HEK293T (cell line): ENCODE data around the gene YY1.

Experiments
- ARNT ChIP-seq: fragments of 450-650 bp; IDR thresholded peaks from 2 replicates; pipeline ENCODE4 v1.6.1; 2017; ENCODE audit warnings: mild to moderate bottlenecking
- BHLHE40 ChIP-seq: fragments of 450-650 bp; IDR thresholded peaks from 2 replicates; pipeline ENCODE4 v1.6.1; 2016; ENCODE audit warnings: mild to moderate bottlenecking, moderate library complexity, borderline replicate concordance
- CTBP1 ChIP-seq: fragments of 450-650 bp; IDR thresholded peaks from 2 replicates; pipeline ENCODE4 v1.6.1; 2016; ENCODE audit warnings: borderline replicate concordance
- ELF4 ChIP-seq: fragments of 450-650 bp; IDR thresholded peaks from 2 replicates; pipeline ENCODE4 v1.6.1; 2017; ENCODE audit warnings: antibody characterized with exemption
- FOXA1 ChIP-seq: fragments of 450-650 bp; IDR thresholded peaks from 2 replicates; pipeline ENCODE4 v1.6.1; 2016; ENCODE audit warnings: mild to moderate bottlenecking
- FOXK2 ChIP-seq: fragments of 450-650 bp; IDR thresholded peaks from 2 replicates; pipeline ENCODE4 v1.6.1; 2016; ENCODE audit warnings: mild to moderate bottlenecking
- FOXM1 ChIP-seq: fragments of 450-650 bp; IDR thresholded peaks from 2 replicates; pipeline ENCODE4 v1.6.1; 2017; ENCODE audit warnings: mild to moderate bottlenecking, borderline replicate concordance
- L3MBTL2 ChIP-seq: fragments of 450-650 bp; conservative IDR thresholded peaks from 2 replicates; pipeline ENCODE4 v1.6.1; 2016; ENCODE audit warnings: mild to moderate bottlenecking
- NFRKB ChIP-seq: fragments of 450-650 bp; IDR thresholded peaks from 2 replicates; pipeline ENCODE4 v1.6.1; 2016; ENCODE audit warnings: mild to moderate bottlenecking, moderate library complexity
- PKNOX1 ChIP-seq: fragments of 450-650 bp; IDR thresholded peaks from 2 replicates; pipeline ENCODE4 v1.6.1; 2016
- SP1 ChIP-seq: fragments of 450-650 bp; IDR thresholded peaks from 2 replicates; pipeline ENCODE4 v1.6.1; 2017
- SUZ12 ChIP-seq: fragments of 450-650 bp; IDR thresholded peaks from 2 replicates; pipeline ENCODE4 v1.6.1; 2016; ENCODE audit warnings: mild to moderate bottlenecking
- TARDBP ChIP-seq: fragments of 450-650 bp; IDR thresholded peaks from 2 replicates; pipeline ENCODE4 v1.6.1; 2016

GRCh38 chr14:100327128-100327527, 88.2 kb downstream of the YY1 start:
- TF ChIP-seq SP1 (no peak), FOXK2 (no peak), SUZ12 (no peak), FOXA1 (no peak), BHLHE40 (no peak), ARNT (no peak), FOXM1 (no peak), NFRKB (no peak), TARDBP (no peak), ELF4 (no peak), L3MBTL2 (no peak), PKNOX1 (no peak), CTBP1 (no peak)
